Nephron (organoid): ENCODE results near the gene PATJ.
"Not testable (repeated sequence)": the region's sequence is repeated elsewhere in the genome, so short reads cannot be mapped to it uniquely, and the experiment has no call there.

Source experiments
- H3K27ac Mint-ChIP-seq, 3 experiments: 2 replicates each; pipeline ENCODE4 v1.8.0; 2020; ENCODE audit warnings: mixed read lengths in 3 of 3, mild to moderate bottlenecking in 2 of 3, moderate library complexity in 1 of 3
- H3K27me3 Mint-ChIP-seq: 2 replicates; pipeline ENCODE4 v1.8.0; 2021; ENCODE audit warnings: low read depth, mild to moderate bottlenecking, moderate library complexity, mixed read lengths
- H3K36me3 Mint-ChIP-seq: 2 replicates; pipeline ENCODE4 v1.8.0; 2020; ENCODE audit warnings: low read depth, mixed read lengths
- H3K4me1 Mint-ChIP-seq: 2 replicates; pipeline ENCODE4 v1.8.0; 2020; ENCODE audit warnings: mixed read lengths
- H3K4me3 Mint-ChIP-seq, 3 experiments: 2 replicates each; pipeline ENCODE4 v1.8.0; 2020; ENCODE audit warnings: mild to moderate bottlenecking in 3 of 3, mixed read lengths in 3 of 3, moderate library complexity in 2 of 3
- H3K9me3 Mint-ChIP-seq: 2 replicates; pipeline ENCODE4 v1.8.0; 2020; ENCODE audit warnings: mixed read lengths
- CTCF ChIP-seq, 3 experiments: fragments of 200-600 bp; sonication (generic); IDR thresholded peaks; one replicate each; pipeline ENCODE4 v1.5.0; 2021; ENCODE audit warnings: antibody characterized with exemption in 3 of 3; ENCODE audit not compliant: unreplicated experiment in 3 of 3

PATJ gene

DNA sequence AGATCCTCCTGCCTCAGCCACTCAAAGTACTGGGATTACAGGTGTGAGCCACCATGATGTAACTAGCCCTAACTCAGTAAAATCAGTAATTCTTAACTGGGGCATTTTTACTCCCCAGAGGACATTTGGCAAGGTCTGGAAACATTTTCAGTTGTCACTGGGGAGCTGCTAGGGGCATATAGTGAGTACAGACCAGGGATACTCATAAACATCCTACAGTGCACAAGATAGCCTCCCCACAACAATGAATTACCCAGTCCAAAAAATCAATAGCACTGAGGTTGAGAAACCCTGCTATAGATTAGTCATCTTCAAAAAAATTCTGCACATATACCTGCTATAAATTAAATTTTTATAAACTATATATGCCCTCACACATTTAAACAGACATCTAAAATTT lies 30.3 kb upstream of the PATJ start:
- Mint-ChIP-seq H3K4me1 (no peaks in the 10 kb centered on the region), H3K4me3 (no peak overlapping the region), H3K9me3 (no peaks in the 10 kb centered on the region), H3K27ac (no peak overlapping the region), H3K27me3 (no peaks in the 10 kb centered on the region), H3K36me3 (peaks cover 29% of the 10 kb centered on the region)
- no peak for TF ChIP-seq CTCF (IDR thresholded peaks at IDR 0.05; ENCODE audit: unreplicated experiment in 3 of 3)

DNA sequence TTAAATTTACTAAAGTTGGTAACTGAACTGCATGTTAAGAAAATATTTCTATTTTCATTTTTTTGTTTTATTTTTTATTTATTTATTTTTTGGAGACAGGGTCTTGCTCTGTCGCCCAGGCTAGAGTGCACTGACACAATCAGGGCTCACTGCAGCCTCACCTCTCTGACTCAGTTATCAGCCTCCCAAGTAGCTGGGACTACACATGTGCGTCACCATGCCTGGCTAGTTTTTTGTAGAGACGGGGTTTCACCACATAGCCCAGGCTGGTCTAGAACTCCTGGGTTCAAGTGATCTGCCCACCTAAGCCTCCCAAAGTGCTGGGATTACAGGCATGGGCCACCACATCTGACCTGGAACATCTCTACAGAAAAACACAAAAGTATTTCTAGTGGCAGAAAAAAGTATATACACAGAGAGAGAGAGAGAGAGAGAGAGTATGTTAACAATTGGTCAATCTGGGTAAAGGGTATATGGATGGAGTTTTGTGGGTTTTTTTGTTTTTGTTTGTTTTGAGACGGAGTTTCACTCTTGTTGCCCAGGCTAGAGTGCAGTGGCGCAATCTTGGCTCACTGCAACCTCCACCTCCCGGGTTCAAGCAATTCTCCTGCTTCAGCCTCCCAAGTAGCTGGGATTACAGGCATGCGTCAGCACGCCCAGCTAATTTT lies 23.1 kb upstream of the PATJ start:
- not testable (repeated sequence) for H3K4me3 Mint-ChIP-seq, H3K9me3 Mint-ChIP-seq, H3K27ac Mint-ChIP-seq, H3K27me3 Mint-ChIP-seq, H3K4me1 Mint-ChIP-seq
- peaks cover 24% of the 10 kb centered on the region for H3K36me3 Mint-ChIP-seq

GRCh38 chr1:61724506-61724812 lies 17.8 kb upstream of the PATJ start:
- no peak for TF ChIP-seq CTCF (IDR thresholded peaks at IDR 0.05; ENCODE audit: unreplicated experiment in 3 of 3)
- Mint-ChIP-seq H3K4me1 (peaks cover 22% of the 10 kb centered on the region), H3K27me3 (no peaks in the 10 kb centered on the region), H3K4me3 (peak overlapping the region; percentile 94 to 98 (median 95)), H3K27ac (peak overlapping the region; percentile 97 to 98 (median 97)), H3K36me3 (peaks cover 5% of the 10 kb centered on the region), H3K9me3 (no peaks in the 10 kb centered on the region)

DNA sequence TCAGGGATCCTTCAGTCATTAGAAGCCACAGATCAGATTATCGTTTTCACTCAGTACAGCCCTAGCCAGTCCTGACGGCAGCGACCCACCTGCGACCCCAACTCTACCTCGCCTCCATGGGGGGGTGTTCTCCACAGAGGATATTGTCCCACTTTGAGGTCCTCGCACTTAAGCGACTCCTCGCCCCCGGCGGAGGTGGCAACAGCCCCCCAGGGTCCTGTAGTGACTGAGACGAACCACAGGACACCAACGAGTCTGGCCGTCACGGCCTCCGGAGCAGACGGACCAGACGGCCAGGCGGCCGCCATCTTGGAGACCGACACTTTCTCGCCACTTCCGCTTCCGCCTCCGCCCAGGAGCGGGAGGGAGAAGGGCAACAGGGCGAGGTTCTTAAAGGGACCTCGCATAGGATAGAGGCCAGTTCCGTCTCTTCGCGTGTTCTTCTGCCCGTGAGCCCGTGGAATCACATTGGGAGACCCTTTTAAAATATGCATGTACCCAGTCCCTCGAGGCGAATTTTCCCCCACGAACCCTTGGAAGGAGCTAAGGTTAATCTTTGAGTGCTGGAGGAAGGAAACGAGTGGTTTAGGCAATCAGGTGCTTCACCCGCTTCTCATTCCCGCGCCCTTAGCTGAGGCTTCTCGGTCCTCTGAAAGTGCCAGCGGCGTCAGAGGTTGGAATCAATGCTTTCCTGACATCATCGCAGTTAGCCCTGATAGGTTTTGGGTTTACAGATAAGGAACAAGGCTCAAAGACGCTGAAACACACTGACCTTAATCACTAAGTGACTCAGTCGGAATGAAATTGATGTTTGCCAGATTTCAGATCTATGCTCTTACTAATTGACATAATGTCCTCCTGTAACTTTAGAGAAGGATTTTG lies 17.2 kb upstream of the PATJ start, which contains the start of gene TM2D1:
TSS of gene TM2D1 (minus strand) at position 329 of the 882 bp plus-strand sequence. CDS start at position 308, 21 bp downstream.
- Mint-ChIP-seq H3K4me1 (peaks cover 22% of the 10 kb centered on the region), H3K27me3 (no peaks in the 10 kb centered on the region), H3K9me3 (no peaks in the 10 kb centered on the region), H3K4me3 (peak within 1 kb of the TSS; percentile 94 to 98 (median 95)), H3K27ac (peak within 1 kb of the TSS; percentile 97 to 98 (median 97)), H3K36me3 (peaks cover 5% of the 10 kb centered on the region)
- no peak for TF ChIP-seq CTCF (IDR thresholded peaks at IDR 0.05; ENCODE audit: unreplicated experiment in 3 of 3)

- H3K36me3 Mint-ChIP-seq, result no peaks in the 10 kb centered on the region
- peak overlapping the region; percentile 46 to 58 (median 56) for H3K4me3 Mint-ChIP-seq
- H3K27ac Mint-ChIP-seq, result peak overlapping the region in 1 of 3 experiments; percentile 39
- peaks cover 26% of the 10 kb centered on the region for H3K4me1 Mint-ChIP-seq
- TF ChIP-seq CTCF (IDR thresholded peaks at IDR 0.05; ENCODE audit: unreplicated experiment in 3 of 3), result no peak
- H3K27me3 Mint-ChIP-seq, result peaks cover 3% of the 10 kb centered on the region
- H3K9me3 Mint-ChIP-seq, result no peaks in the 10 kb centered on the region
Measured at GRCh38 chr1:61727544-61727943, 14.7 kb upstream of the PATJ start.

- H3K9me3 Mint-ChIP-seq, H3K27ac Mint-ChIP-seq, H3K36me3 Mint-ChIP-seq, H3K27me3 Mint-ChIP-seq, H3K4me1 Mint-ChIP-seq, H3K4me3 Mint-ChIP-seq: not testable (repeated sequence)
Measured at GRCh38 chr1:61730679-61731078, 11.6 kb upstream of the PATJ start.
